ENCODE data around the gene RALGPS1.

RALGPS1 gene

GRCh38 chr9:127029548-127029947 lies 115.0 kb downstream of the RALGPS1 start:
- no peak for DNase-seq

- no peak for DNase-seq
These were observed 116.5 kb downstream of the RALGPS1 start for GRCh38 chr9:127030814-127031740.

- DNase-seq: no peak
These were observed 117.7 kb downstream of the RALGPS1 start for GRCh38 chr9:127032256-127032655.

- DNase-seq: no peak
These were observed 118.5 kb downstream of the RALGPS1 start for GRCh38 chr9:127033061-127033460.

DNA sequence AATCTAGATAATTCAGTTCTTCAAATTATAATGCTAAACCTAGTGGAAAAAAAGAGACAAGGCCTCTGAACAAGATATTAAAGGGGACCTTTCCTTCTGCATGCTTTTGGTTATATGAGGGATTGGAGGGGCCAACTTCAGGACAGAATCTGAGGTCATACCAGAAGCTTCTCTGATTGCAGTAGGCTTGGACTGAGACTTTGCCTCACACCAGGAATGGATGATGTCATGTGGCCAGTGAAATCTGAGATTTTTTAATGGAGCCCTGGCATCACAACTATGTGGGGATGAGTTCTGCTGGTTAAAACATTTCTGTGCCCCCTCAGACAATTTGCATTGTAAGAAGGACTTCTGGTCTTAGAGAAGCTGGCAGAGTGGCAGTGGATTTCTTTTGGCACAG lies 119.2 kb downstream of the RALGPS1 start:
- no peak for DNase-seq

GRCh38 chr9:127034691-127035090 lies 120.1 kb downstream of the RALGPS1 start:
- no peak for DNase-seq

GRCh38 chr9:127035423-127035822 lies 120.8 kb downstream of the RALGPS1 start:
- no peak for DNase-seq

DNA sequence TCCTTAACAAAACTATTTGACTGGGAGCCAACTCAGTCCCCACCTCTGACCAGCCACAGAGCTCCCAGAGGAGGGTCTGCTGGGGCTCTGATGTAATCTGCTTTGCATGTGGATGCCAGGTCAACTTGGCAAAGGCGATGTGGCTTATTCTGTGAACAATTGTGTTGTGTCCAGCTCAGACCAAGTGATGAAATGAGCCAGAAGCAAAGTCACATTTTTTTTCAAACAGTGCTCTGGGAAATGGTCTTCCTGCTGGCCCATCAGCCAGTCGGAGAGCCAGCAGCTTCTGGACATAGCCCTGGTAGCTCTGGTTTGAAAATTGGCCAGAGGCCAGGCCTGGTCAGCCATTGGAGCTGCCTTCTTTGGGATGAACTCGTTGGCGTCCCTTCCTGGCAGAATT lies 121.4 kb downstream of the RALGPS1 start:
- DNase-seq: no peak

- DNase-seq: no peak
These were observed 121.9 kb downstream of the RALGPS1 start for GRCh38 chr9:127036437-127036836.

DNA sequence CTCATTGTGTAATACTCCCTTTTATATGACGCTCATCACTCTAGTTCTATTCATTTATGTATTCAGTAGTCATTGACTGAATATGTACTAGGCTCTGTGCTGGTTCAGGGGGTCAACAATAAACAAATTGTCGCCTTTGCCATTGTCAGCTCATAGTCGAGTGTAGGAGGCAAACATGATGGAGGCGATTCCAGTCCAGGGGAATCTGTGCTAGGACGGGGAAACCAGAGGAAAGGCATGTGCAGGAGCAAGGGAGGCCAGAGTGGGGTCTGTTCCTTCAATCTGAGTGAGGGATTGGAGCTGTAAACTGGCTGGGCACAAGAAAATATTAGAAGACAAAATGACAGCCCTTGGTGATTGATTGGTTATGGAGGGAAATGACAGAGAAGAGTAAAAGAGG lies 123.9 kb downstream of the RALGPS1 start:
- DNase-seq: no peak

- DNase-seq: no peak
These were observed 124.9 kb downstream of the RALGPS1 start for GRCh38 chr9:127039492-127039891.

GRCh38 chr9:127045148-127045547 lies 130.6 kb downstream of the RALGPS1 start:
- no peak for DNase-seq

- no peak for DNase-seq
These were observed 133.4 kb downstream of the RALGPS1 start for GRCh38 chr9:127047971-127048370.

DNA sequence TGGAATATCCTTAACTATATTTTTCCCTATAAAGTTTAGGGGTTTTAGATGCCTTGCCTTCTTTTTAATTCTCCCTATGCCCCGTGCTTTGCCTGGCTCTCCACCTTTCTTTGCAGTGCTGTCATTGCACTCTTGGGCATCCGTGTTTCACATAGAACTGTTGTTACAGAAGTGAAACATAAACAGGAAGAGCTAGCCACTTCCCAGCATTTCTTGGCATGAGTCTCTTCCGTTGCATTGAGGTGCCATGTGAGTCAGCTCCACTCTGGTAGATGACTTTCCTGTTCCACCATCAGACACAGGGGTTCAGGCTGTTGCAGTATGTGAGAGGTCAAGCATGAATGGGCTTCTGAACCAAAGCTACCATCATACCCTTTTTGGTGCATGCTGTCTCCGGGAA lies 134.5 kb downstream of the RALGPS1 start:
- DNase-seq: no peak

- DNase-seq: no peak
These were observed 135.0 kb downstream of the RALGPS1 start for GRCh38 chr9:127049581-127049980.

- DNase-seq: no peak
These were observed 135.6 kb downstream of the RALGPS1 start for GRCh38 chr9:127050152-127050551.

DNA sequence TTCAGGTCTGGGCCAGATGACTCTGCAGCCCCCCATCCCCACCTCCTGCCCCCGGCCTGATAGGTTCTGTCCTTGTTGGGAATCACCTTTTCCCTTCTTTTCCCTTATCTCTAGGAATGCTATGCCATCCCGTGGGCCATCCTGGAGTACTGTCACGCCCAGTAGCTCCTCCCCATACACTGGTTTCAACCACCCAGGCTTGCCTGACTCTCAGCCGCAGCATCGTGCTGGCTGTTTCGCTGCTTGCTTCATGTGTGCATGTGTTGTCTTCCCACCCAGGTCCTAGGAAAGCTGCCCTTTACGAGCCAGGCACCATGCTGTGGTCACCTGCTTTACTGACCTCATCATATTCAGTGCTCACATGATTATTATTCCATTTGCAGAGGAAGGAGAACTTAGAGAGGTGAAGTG lies 136.0 kb downstream of the RALGPS1 start:
- DNase-seq: no peak

DNA sequence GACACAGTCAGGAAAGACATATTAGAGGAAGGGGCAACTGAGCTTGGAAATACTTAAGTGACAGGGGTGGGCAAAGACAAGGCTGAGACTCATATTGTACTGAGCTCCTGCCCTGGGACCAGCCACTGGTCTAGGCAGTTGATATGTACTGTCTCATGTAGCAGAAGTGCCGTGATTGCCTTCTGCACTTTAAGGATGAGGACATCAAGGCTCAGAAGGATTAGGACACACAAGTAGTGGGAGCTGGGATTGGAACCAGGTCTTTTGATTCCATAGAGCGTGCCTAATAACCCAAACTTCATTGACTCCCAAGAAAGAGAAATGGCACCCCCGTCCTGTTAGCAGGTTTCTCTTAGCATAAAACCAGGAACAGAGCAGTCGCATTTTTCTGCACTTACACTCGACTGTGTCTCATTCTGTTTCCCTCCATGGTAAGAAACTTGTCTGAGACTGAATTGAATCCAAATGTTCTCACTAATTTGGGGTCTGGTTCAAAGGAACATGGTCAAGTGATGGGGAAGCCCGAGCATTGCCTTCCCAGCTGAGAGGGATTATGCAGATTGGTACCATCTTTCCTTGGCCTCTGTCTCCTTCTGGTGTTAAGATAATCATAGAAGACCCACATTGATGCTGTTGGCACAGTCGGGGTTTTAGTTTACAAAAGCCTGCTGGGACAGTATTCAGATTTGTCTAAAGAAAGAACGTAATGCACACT lies 137.5 kb downstream of the RALGPS1 start:
- DNase-seq: no peak

DNA sequence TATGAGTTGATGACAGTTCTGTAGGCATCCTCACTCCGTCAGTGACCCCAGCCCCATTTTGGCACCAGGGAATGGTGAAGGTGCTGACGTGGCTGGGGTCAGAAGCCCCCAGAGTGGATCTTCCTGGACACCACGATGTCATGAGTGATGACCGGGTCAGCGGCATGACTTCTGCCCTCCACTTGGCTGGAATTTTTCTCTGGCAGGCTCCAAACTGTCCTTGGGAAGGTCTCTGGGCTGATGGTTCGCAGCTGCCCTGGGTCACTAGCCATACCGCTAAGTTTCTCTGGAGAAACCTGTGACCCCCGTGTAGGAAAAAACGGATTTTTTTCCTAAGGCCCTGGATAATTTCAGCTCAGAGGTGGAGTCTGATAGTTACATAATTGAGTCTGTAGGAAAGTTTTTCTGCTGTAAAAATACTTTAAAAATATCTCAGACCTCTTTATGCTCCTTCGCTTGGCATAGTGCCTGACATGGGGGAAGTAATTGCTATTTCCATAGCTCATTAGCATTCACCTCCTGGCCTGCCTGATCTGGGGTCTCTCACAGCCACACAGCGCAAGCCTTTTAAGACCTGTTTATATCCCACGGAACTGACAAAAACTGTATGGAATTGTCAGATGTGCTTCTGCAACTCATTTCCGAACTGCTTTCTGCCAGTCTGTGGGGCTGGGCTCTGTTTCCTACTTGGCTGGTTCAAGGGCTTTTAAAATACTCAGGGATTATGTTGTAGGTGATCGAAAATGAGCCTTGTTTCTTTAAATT lies 138.7 kb downstream of the RALGPS1 start:
- DNase-seq: no peak

DNA sequence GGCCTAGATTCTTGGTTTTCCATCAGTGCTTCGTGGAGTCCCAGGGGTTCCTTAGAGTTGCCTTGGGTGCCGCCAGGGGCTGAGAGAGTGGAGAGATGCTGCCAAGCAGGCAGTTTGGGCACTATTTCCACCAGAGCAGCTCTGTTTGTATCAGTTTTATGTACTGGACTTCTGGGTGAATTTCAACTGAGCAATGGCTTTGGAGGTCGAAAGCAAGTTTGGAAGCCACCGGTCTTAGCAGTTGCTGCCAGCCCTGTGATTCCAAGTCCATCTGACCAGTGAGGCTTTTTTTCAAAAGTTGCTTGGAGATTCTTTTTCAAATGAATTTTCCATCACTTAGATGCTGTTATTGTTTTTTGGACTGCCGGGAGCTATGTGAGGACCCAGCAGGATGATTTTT lies 139.4 kb downstream of the RALGPS1 start:
- no peak for DNase-seq

DNA sequence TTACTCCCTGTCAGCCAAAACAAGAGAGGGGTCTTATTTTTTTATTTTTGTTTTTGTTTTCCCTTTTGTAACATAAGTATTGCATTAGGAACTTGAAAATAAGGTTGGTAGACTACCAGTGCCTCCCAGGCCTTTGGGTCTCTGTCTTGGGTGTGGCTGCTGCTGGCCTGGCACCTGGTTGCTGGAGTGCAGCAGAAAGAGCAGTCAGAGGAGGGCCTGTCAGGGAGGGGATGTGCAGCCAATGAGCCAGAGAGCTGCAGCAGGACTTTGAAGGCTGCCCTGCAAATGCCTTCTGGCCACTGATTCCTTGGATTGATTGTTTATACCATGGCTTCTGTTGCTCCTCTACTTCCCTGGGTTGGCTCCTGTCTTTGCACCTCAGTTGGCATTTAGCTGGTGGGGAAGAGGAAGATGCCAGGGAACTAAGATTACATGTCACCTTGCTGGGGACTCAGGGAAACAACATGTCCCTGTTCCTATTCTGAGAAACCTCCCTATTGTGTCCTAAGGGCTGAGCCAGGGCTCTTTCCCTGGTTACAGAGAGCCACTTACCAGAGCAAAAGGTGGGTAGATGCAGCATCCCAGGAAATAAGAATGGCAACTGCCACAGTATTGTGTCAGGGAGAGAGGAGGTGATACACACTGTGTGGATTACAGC lies 141.3 kb downstream of the RALGPS1 start:
- DNase-seq: no peak

- DNase-seq: no peak
These were observed 141.9 kb downstream of the RALGPS1 start for GRCh38 chr9:127056446-127056845.

Data from NCI-H2227 treated with DMSO at 0.1 percent for 48 hours (cell line).